Stimulated activated CD8-positive, alpha-beta memory T cell treated with anti-CD3 and anti-CD28 coated beads, Interleukin-7, amount 100 ng/mL, for 48 hours (primary cell): ENCODE data around the gene ARMC10.
"Not testable (repeated sequence)": the region's sequence is repeated elsewhere in the genome, so short reads cannot be mapped to it uniquely, and the experiment has no call there.

Experiments used
- DNase-seq, 2 donors: peaks; one replicate each; pipeline ENCODE4 v3.0.0-alpha.2; 2020; ENCODE audit warnings: low read depth in 1 of 2; ENCODE audit errors: extremely low read depth in 1 of 2

Gene ARMC10

DNA sequence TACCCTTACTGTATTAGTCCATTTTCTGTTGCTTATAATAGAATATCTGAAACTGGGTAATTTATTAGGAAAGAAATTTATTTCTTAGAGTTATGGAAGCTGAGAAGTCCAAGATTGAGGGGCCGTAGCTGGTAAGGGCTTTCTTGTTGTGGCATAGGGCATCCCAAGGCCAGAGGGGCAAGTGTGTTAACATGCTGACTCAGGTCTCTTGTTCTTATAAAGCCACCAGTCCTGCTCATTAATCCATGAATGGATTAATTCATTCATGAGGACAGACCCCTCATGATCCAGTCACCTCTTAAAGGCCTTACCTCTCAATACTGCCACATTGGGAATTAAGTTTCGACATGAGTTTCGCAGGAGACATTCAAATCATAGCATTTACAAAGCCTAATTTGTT lies 2.4 kb downstream of the ARMC10 start:
- no peak for DNase-seq

GRCh38 chr7:103078226-103078625 lies 3.3 kb downstream of the ARMC10 start:
- DNase-seq: not testable (repeated sequence)

GRCh38 chr7:103079836-103080235 lies 4.9 kb downstream of the ARMC10 start:
- DNase-seq: no peak

DNA sequence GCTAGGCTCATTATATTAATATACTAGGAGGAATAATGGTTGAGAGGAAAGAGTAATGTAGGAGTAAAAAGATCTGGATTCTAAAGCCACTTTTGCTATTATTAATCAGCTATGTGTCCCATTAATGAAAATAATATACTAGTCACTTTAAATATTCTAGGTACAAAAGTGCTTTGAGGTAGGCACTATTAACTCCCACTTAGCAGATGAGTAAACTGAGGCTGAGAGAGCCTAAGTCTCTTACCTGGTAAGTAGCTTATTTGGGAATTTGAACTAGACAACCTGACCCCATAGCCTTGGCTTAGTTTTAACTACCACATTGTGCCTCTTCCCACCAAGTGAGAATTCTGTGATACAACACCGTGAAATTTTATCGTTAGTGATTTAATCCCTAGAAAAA lies 6.0 kb downstream of the ARMC10 start:
- DNase-seq: no peak

DNA sequence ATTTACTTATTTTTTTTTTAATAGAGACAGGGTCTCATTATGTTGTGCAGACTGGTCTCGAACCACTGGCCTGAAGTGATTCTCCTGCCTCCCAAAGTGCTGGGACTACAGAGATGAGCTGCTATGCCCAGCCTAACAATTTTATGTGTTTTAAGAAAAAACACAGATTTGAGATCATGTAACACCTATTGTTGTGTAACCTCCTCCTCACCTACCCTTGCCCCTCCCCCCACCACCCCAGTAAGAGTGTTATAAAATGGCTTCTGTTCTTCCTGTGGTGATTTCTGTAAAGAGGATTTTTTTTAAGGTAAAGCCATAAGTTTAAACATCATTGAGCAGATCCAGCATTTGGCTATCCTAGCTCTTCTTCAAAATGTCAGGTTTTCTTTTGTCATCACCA lies 7.6 kb downstream of the ARMC10 start:
- no peak for DNase-seq

- no peak for DNase-seq
These were observed 8.3 kb downstream of the ARMC10 start for GRCh38 chr7:103083210-103083609.

DNA sequence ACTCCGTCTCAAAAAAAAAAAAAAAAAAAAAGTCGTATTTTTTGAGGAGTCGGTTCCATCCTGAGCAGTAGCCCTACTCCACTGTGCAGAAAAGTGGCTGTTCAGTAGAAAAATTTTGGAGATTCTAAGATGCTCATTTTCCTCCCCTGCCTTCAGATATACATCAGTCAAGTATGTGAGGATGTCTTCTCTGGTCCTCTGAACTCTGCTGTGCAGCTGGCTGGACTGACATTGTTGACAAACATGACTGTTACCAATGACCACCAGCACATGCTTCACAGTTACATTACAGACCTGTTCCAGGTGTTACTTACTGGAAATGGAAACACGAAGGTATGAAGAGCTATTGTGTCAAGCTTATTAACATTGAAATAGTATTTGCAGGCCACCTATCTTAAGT lies 17.4 kb downstream of the ARMC10 start:
- DNase-seq: not testable (repeated sequence)

DNA sequence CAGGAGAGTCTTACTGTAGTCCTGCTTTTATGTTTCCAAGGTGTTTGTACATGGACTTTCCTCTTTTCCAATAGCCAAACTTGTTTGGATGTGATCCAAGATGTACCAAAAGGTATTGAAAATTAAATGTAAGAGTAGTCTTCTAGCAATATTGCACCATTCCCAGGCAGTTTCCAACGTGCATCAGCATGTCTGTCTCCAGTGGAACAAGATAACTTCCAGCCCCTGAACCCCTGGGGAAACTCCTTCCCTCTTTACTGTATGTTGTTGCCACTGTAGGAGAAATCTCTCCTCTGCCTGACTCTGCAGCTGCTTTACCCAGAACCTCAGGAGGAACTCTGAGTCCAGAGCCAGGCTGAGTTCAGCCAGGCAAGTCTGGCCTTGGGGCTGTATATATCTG lies 18.5 kb downstream of the ARMC10 start:
- no peak for DNase-seq

- no peak for DNase-seq
These were observed 19.2 kb downstream of the ARMC10 start for GRCh38 chr7:103094102-103094501.

DNA sequence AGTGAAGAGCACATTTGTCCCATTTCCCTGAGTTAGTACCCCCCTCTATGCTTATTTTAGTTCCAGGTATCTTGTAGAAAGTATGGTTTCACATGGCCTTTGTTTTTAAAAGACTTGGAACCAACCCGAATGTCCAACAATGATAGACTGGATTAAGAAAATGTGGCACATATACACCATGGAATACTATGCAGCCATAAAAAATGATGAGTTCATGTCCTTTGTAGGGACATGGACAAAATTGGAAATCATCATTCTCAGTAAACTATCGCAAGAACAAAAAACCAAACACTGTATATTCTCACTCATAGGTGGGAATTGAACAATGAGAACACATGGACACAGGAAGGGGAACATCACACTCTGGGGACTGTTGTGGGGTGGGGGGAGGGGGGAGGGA lies 20.6 kb downstream of the ARMC10 start:
- DNase-seq: not testable (repeated sequence)

DNA sequence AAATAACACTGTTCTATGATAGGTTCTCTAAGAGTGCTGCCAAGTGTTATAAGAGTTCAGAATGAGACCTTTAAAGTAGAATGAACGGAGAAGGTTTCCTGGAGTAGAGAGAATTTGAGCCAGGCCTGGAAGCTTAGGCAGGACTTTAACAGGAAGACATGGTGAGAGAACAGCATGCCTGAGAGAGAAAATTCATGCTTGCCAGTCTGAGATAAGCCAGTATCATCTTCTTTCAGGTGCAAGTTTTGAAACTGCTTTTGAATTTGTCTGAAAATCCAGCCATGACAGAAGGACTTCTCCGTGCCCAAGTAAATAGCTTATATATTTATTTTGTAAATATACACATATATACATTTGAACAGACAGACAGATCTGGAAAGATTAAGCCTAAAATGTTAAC lies 22.1 kb downstream of the ARMC10 start:
- DNase-seq: no peak

DNA sequence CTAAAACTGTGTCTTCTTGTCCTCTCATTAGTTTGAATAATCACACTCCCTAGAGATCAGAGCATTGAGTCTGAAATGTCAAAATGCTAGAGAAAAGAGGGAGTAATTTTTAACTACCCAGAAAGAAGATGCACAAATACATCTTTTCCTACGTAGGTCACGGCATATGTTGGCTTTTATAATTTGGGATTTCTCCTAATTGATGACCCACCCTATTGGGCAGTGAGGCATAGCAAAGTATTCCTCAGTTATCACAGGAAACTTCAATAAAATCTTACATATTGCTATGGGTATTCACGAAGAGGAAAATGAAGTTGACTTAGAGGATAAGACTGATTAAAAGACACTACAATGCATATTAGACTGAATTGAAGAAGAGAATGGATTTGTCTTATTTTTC lies 25.4 kb downstream of the ARMC10 start:
- no peak for DNase-seq

DNA sequence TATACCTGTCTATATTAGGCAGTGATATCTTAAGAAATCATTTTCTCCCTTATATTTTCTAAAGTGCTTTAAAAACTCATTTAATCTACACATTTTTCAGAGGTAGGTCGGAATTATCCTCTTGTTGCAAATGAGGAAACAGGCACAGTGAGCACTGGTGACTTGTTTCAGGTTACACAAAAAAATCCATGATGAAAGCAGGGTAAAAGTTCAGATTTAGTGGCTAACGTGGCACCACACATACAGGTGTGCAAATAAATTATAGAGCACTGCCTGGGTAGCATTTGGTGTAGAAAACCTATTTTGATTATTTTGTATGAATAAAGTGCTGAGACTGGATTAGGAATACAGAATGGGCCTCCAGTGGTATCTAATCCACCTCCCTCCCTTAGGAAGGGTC lies 26.6 kb downstream of the ARMC10 start:
- no peak for DNase-seq

GRCh38 chr7:103106005-103106702 lies 31.2 kb downstream of the ARMC10 start:
- no peak for DNase-seq

GRCh38 chr7:103106703-103107070 lies 31.7 kb downstream of the ARMC10 start:
- DNase-seq: not testable (repeated sequence)

DNA sequence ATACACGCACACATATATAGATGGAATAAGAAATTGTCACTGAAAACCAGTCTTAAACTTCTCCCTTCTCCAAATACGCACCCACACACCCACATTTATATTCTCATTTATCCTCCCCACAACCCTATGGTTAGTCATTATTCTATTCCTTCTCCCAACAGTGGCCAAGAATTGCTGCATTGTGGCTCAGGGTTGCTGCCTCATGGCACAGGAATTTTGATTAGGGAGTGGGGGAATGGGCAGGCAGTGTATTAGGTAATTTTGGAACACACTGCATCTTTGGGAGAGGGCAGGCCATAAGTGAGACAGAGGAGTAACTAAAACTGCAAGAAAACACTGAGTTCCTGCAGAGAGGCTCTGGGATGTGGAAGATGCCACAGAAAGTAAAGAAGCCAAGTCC lies 38.2 kb downstream of the ARMC10 start:
- no peak for DNase-seq

DNA sequence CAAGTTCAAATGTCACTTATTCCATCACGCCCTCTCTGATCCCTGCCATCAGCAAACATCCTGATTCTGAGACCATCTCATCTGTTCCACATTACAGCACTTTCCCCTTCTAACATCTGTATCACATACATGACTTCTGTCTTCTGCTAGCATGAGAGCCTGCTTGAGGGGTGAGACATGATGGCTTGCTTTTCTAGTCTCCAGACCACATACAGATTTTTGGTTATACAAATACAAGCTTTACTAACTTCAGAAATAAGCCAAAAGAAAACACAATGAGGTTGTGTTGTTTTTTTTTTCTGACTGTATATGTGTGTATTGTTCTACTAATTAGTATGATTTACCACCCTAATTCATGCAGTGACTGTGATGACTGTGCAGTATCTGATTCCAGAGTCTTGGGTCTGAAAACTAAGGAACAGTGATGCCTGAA lies 39.7 kb downstream of the ARMC10 start:
- no peak for DNase-seq

DNA sequence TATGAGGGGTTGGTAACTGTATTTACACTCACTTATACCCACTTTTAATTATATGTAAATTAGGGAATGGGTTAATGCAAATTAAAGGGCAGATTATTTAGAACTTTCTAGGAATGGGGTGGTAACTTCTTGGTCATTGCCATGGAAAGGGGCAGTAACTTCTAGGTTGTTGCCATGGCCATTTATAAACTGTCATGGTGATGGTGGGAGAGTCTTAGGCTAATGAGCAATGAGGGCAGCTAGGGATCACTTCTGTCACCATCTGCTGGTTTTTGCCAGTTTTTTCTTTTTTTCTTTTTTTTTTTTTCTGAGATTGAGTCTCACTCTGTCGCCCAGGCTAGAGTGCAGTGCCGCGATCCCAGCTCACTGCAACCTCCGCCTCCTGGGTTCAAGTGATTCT lies 40.8 kb downstream of the ARMC10 start:
- DNase-seq: no peak

GRCh38 chr7:103116511-103116910 lies 41.6 kb downstream of the ARMC10 start:
- DNase-seq: no peak

- no peak for DNase-seq
These were observed 42.1 kb downstream of the ARMC10 start for GRCh38 chr7:103116991-103117390.

- no peak for DNase-seq
These were observed 42.5 kb downstream of the ARMC10 start for GRCh38 chr7:103117465-103117864.

DNA sequence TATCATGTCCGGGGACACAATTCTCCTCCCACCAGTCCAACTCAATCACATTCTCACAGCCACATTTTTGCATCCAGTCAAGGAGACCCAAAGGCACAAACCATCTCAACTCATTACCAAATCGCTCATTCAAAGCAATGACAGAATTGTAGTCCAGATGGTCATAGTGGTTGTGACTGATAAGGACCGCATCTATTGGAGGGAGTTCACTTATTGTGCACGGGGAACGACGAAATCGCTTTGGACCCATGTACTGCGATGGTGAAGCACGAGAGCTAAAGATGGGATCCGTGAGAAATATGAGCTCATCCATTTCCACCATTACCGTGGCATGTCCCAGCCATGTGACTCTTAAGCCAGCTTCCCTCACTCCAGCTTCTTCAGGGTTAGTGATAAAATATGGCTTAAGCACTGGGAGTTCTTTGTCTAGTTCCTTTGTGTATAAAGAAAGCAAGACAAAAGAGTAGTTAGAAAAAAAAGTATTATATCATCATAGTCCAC lies 44.9 kb downstream of the ARMC10 start:
- DNase-seq: no peak

DNA sequence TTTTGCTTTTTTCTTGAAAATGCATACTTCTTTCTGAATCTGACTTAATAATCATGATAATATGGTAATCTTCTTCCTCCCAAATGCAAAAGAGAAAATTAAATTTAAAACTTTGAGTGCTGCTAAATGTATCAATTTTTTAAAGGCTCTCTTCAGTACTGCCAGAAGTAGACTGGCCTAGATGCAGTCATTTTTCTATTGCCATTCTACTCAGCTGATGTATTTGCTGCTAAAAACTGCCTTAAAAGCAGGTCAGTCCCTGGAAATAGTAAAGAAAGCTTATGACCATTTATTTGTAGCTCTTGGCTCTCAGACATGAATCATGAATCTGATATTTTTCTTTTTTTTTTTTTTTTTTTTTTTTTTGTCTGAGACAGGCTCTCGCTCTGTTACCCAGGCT lies 45.4 kb downstream of the ARMC10 start:
- DNase-seq: no peak
